Measurements from ENCODE around the gene PPP1R13L. TPM values are rescaled to one million over a fixed set of nuclear protein-coding genes. Genes with fewer than 3 reads are reported as not detected.

The PPP1R13L gene
- total and polyA plus RNA-seq, 12 donors: 1.7 to 95.2 (median 35.2) TPM

- H3K4me1 ChIP-seq (replicated peaks in 1 of 2): no peaks in the 10 kb centered on the region
- intact Hi-C loops (cut with DNase I): no loop called here
- no peak overlapping the region for H3K27ac ChIP-seq
- TF ChIP-seq CTCF (IDR thresholded peaks at IDR 0.05) (no peak), POLR2A (IDR thresholded peaks at IDR 0.05) (no peak)
- no peaks in the 10 kb centered on the region for H3K9me3 ChIP-seq (replicated peaks in 1 of 3)
- WGBS, 4 donors: 38 to 65% (median 42%) methylated on average over 11 to 27 of the region's 27 CpGs
- H3K27me3 ChIP-seq: peaks cover 4% of the 10 kb centered on the region
- DNase-seq: no peak
- H3K4me3 ChIP-seq: no peak overlapping the region
- no peaks in the 10 kb centered on the region for H3K36me3 ChIP-seq (replicated peaks in 1 of 2)
Measured at GRCh38 chr19:45346449-45346848, 58.4 kb downstream of the PPP1R13L start.

DNA sequence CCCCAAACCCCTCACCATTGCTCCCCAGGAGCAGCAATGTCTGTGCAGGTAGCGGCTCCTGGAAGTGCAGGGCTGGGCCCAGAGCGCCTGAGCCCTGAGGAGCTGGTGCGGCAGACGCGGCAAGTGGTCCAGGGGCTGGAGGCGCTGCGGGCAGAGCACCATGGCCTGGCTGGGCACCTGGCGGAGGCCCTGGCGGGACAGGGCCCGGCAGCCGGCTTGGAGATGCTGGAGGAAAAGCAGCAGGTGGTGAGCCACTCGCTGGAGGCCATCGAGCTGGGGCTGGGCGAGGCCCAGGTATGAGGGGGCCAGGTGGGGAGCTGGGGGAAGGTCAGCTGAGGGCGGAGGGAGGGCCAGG is 59.4 kb downstream of the PPP1R13L start:
- DNase-seq: no peak
- no peaks in the 10 kb centered on the region for H3K9me3 ChIP-seq (replicated peaks in 1 of 3)
- intact Hi-C loops (cut with DNase I): no loop called here
- no peak for TF ChIP-seq CTCF (IDR thresholded peaks at IDR 0.05)
- TF ChIP-seq POLR2A (IDR thresholded peaks at IDR 0.05): no peak
- peaks cover 0 to 4% of the 10 kb centered on the region in 2 donors for H3K4me1 ChIP-seq (replicated peaks in 1 of 2)
- H3K27ac ChIP-seq: no peak overlapping the region
- no peak overlapping the region for H3K4me3 ChIP-seq
- H3K27me3 ChIP-seq: peaks cover 9% of the 10 kb centered on the region
- 84 to 100% (median 90%) methylated on average over 1 to 15 of the region's 15 CpGs for WGBS, 4 donors
- no peaks in the 10 kb centered on the region for H3K36me3 ChIP-seq (replicated peaks in 1 of 2)

DNA sequence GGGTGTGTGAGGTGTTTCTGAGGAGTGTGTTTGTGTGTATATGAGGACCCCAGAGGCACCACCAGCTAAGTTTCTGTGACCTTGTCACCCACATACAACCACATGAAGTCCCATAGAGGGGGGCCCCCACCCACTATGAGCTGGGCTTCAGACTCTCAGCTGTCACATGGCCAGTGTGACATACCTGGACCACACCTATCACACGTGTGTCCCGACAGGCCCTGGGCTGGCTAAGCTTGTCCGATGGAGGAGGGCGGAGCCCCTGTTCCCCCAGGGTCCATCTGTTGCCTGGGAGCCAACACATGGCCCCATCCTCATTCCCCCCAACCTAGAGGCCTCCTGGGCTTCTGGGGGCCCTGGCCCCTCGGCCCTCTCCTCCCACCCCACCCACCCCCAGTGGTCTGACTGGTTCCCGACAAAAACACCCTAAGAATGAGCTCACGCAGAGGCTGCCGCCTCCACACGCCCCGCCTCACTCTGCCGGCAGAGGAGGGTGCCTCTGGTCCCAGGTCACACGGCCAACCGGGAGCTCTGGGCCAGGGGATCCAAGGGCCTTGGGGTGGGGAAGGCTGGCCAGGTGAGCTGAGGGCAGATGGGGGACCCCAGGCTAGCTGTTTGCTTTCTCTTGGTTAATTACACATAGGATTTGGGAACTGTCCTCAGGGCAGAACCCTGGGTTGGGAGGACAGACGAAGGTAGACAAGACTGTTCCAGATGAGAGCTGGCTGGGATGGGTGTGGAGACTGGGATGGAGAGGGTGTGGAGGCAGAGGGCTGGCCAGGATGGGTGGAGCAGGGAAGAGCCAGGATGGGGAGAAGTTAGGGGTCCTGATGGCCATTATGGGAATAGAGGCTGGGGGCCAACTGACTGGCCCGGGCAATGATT is 60.0 kb downstream of the PPP1R13L start:
- no peak overlapping the region for H3K4me3 ChIP-seq
- intact Hi-C loops (cut with DNase I): loop anchor here in 1 of 2 donors (5.0 kb wide), 1 partner anchor 148 kb away; no protein-coding TSS in a partner anchor
- 52 to 62% (median 60%) methylated on average over 7 to 15 of the region's 15 CpGs for WGBS, 4 donors

More for the DNA sequence above, 60.0 kb downstream of the PPP1R13L start:
- Histone ChIP-seq H3K27me3 (peaks cover 15% of the 10 kb centered on the region), H3K27ac (no peak overlapping the region), H3K36me3 (replicated peaks in 1 of 2) (no peaks in the 10 kb centered on the region), H3K4me1 (replicated peaks in 1 of 2) (peaks cover 0 to 6% of the 10 kb centered on the region in 2 donors), H3K9me3 (replicated peaks in 1 of 3) (no peaks in the 10 kb centered on the region)
- no peak for TF ChIP-seq POLR2A (IDR thresholded peaks at IDR 0.05)
- no peak for TF ChIP-seq CTCF (IDR thresholded peaks at IDR 0.05)
- DNase-seq: no peak
